K562 (cell line): ENCODE results near the gene GPATCH3. TPM values are rescaled to one million over a fixed set of nuclear protein-coding genes. Genes with fewer than 3 reads are reported as not detected.
A peak's percentile ranks its signal among the peaks of the same experiment; 100 is the strongest.

Source experiments
- ARID1B ChIP-seq: fragments of 450-650 bp; IDR thresholded peaks from 2 replicates; pipeline ENCODE4 v1.6.1; 2016; ENCODE audit warnings: antibody characterized with exemption, mild to moderate bottlenecking, inconsistent platforms
- ATF6 ChIP-seq: sonication (generic); formaldehyde crosslinking; IDR thresholded peaks from 2 replicates; pipeline ENCODE4 v1.4.0; 2020; ENCODE audit warnings: mild to moderate bottlenecking, missing genetic modification reagents
- BMI1 ChIP-seq: fragments of 150-350 bp; IDR thresholded peaks from 2 replicates; pipeline ENCODE4 v1.6.1; 2014; ENCODE audit warnings: low read length
- E2F6 ChIP-seq, 2 experiments: IDR thresholded peaks; 2 replicates each; pipeline ENCODE4 v1.6.1; 2011; ENCODE audit warnings: borderline replicate concordance in 1 of 2, control low read depth in 1 of 2, low read depth in 1 of 2, low read length in 1 of 2, mild to moderate bottlenecking in 1 of 2, mixed read lengths in 1 of 2, moderate library complexity in 1 of 2; ENCODE audit not compliant: insufficient read depth in 1 of 2, insufficient read length in 1 of 2, poor library complexity in 1 of 2, severe bottlenecking in 1 of 2; ENCODE audit errors: extremely low read depth in 1 of 2
- FOXK1 ChIP-seq: sonication (generic); formaldehyde crosslinking; IDR thresholded peaks from 2 replicates; pipeline ENCODE4 v1.8.0; 2022; ENCODE audit warnings: missing genetic modification reagents, mild to moderate bottlenecking, borderline replicate concordance
- ID3 ChIP-seq, 2 experiments: fragments of 250-450 bp in 1 of 2; fragments of 450-650 bp in 1 of 2; sonication (Bioruptor Pico) in 1 of 2; IDR thresholded peaks; 2 replicates each; pipeline versions ENCODE4 v1.6.1 to v1.8.0; 2016 to 2021; ENCODE audit warnings: mild to moderate bottlenecking in 2 of 2, moderate library complexity in 2 of 2, missing compliant biosample characterization in 1 of 2, missing genetic modification characterization in 1 of 2
- KAT7 ChIP-seq: sonication (generic); formaldehyde crosslinking; IDR thresholded peaks from 2 replicates; pipeline ENCODE4 v1.8.0; 2022; ENCODE audit warnings: missing genetic modification reagents, mild to moderate bottlenecking, borderline replicate concordance
- LCOR ChIP-seq: sonication (generic); formaldehyde crosslinking; IDR thresholded peaks from 2 replicates; pipeline ENCODE4 v1.8.0; 2022; ENCODE audit warnings: mild to moderate bottlenecking, missing genetic modification reagents
- MECOM ChIP-seq: fragments of 250-450 bp; sonication (Bioruptor Pico); IDR thresholded peaks from 2 replicates; pipeline ENCODE4 v1.8.0; 2022; ENCODE audit warnings: inconsistent platforms
- MITF ChIP-seq: IDR thresholded peaks from 2 replicates; pipeline ENCODE4 v1.6.1; 2014; ENCODE audit warnings: antibody characterized with exemption
- PML ChIP-seq: IDR thresholded peaks from 2 replicates; pipeline ENCODE4 v1.6.1; 2012; ENCODE audit warnings: low read length, inconsistent platforms
- RNF2 ChIP-seq: sonication (generic); IDR thresholded peaks from 2 replicates; pipeline ENCODE4 v1.6.1; 2016
- SMARCB1 ChIP-seq: IDR thresholded peaks from 2 replicates; pipeline ENCODE4 v1.6.1; 2011; ENCODE audit warnings: improper control_type of control experiment, low read depth; ENCODE audit not compliant: insufficient read length
- SRSF1 ChIP-seq: fragments of 200-400 bp; formaldehyde crosslinking; IDR thresholded peaks from 2 replicates; pipeline ENCODE4 v1.6.1; 2017; ENCODE audit warnings: mild to moderate bottlenecking, low read depth, low read length, moderate library complexity
- TAF9B ChIP-seq: fragments of 450-650 bp; IDR thresholded peaks from 2 replicates; pipeline ENCODE4 v1.6.1; 2018; ENCODE audit warnings: mild to moderate bottlenecking; ENCODE audit not compliant: partially characterized antibody
- ZBTB9 ChIP-seq: fragments of 450-650 bp; formaldehyde crosslinking; IDR thresholded peaks from 2 replicates; pipeline ENCODE4 v1.4.0; 2020; ENCODE audit warnings: mild to moderate bottlenecking, moderate library complexity
- ZNF398 ChIP-seq: fragments of 250-450 bp; sonication (Bioruptor Pico); IDR thresholded peaks from 2 replicates; pipeline ENCODE4 v1.8.0; 2021; ENCODE audit warnings: moderate library complexity, mild to moderate bottlenecking, inconsistent platforms
- ZNF76 ChIP-seq: fragments of 250-450 bp; sonication (Bioruptor Pico); IDR thresholded peaks from 2 replicates; pipeline ENCODE4 v1.4.0; 2020; ENCODE audit warnings: mild to moderate bottlenecking, moderate library complexity, borderline replicate concordance
- polyA plus RNA-seq, 8 experiments: library from polyadenylated mRNA; depleted of rRNA in 4 of 8; stranded (reverse) in 5 of 8; unstranded in 3 of 8; fragments of >200 nt; fragmentation: Nextera tagmentation in 2 of 8; fragmentation: Illumina TruSeq in 1 of 8; extraction: Ambion mirVana in 2 of 8; extraction: Trizol in 1 of 8; gene quantifications; 2 replicates each; pipeline versions ENCODE4 v1.2.1 to v1.2.3, GENCODE V29; 2011 to 2014; ENCODE audit warnings: inconsistent platforms in 1 of 8, missing spikeins in 1 of 8
- total RNA-seq, 7 experiments: library from RNA; depleted of rRNA in 6 of 7; stranded (reverse); fragments of >200 nt in 6 of 7; fragmentation: Illumina TruSeq in 2 of 7; extraction: Trizol in 2 of 7; gene quantifications; 2 replicates each; pipeline versions ENCODE4 v1.2.1 to v1.2.3, GENCODE V29; 2011 to 2021; ENCODE audit warnings: low replicate concordance in 1 of 7

Gene GPATCH3
- total and polyA plus RNA-seq, 9 of the 15 experiments (the other 6 are each of a cell fraction or from before 2014, with no cell fraction given), result 1.6 to 23.0 (median 13.3) TPM

GRCh38 chr1:26864610-26865480 is 35.4 kb downstream of the GPATCH3 start (continued):
- TF ChIP-seq ZNF398 (CRISPR knock-in tag), result no peak
- TF ChIP-seq SMARCB1, result no peak
- peak; percentile 56; the same call in 1 of the 2 replicates for TF ChIP-seq PML
- TF ChIP-seq ARID1B, result no peak
- TF ChIP-seq ZBTB9 (CRISPR knock-in tag), result peak; percentile 50; the same call in 1 of the 2 replicates
- TF ChIP-seq MITF, result no peak
- peak; percentile 54; the same call in 1 of the 2 replicates for TF ChIP-seq FOXK1 (CRISPR knock-in tag)
- TF ChIP-seq E2F6 (IDR thresholded peaks at IDR 0.05; ENCODE audit: borderline replicate concordance in 1 of 2, extremely low read depth in 1 of 2, insufficient read depth in 1 of 2, insufficient read length in 1 of 2, low read depth in 1 of 2, low read length in 1 of 2, poor library complexity in 1 of 2, severe bottlenecking in 1 of 2), result peak; percentile 98 to 100
- no peak for TF ChIP-seq BMI1
- TF ChIP-seq ATF6 (CRISPR knock-in tag), result peak; percentile 95
- TF ChIP-seq ZNF76 (CRISPR knock-in tag), result no peak
- TF ChIP-seq SRSF1, result no peak
- no peak for TF ChIP-seq TAF9B
- 0 out of 2 replicates have a peak, but pooled peaks have one; percentile 54 for TF ChIP-seq RNF2
- TF ChIP-seq LCOR (CRISPR knock-in tag), result no peak
- no peak for TF ChIP-seq KAT7 (CRISPR knock-in tag)
- TF ChIP-seq MECOM, result no peak
- no peak for TF ChIP-seq ID3 (CRISPR knock-in tag; IDR thresholded peaks at IDR 0.05)
- no peak for TF ChIP-seq ID3 (tag; IDR thresholded peaks at IDR 0.05)
